GM12878 (cell line): ENCODE measurements around the gene CLCNKA. TPM values are rescaled to one million over a fixed set of nuclear protein-coding genes. Genes with fewer than 3 reads are reported as not detected.

Experiments used
- ATAC-seq: fragments of 200-7000 bp; cut with Tn5 transposase; 3 replicates; pipeline ENCODE4 v1.9.1; 2020; ENCODE audit warnings: mild to moderate bottlenecking, moderate library complexity
- BruUV-seq: library from RNA; stranded (reverse); fragments of 400-500 nt; replicated peaks from 2 replicates; lab custom pipeline; 2021; lab: Mats Ljungman, UMichigan
- CTCF ChIA-PET: fragments of 300-600 bp; sonication (Branson Sonifier 250); formaldehyde crosslinking; extraction: SDS; loops from one replicate; lab custom pipeline; 2021; ENCODE audit warnings: inconsistent platforms; lab: Yijun Ruan, JAX
- POLR2A ChIA-PET: fragments of 350-600 bp; formaldehyde crosslinking; extraction: SDS; loops from one replicate; lab custom pipeline; 2021; ENCODE audit warnings: inconsistent platforms; lab: Charles Lee
- RAD21 ChIA-PET: fragments of 300-600 bp; sonication (Branson Sonifier 250); formaldehyde crosslinking; loops from one replicate; lab custom pipeline; 2023; ENCODE audit warnings: antibody characterized with exemption; ENCODE audit not compliant: unreplicated experiment; lab: Charles Lee
- SMC1A ChIA-PET: fragments of 300-600 bp; sonication (Branson Sonifier 250); formaldehyde crosslinking; loops from one replicate; lab custom pipeline; 2023; ENCODE audit not compliant: unreplicated experiment, uncharacterized antibody; lab: Charles Lee
- DNase-seq: peaks from one replicate; pipeline ENCODE4 v3.0.0-alpha.2; 2011; ENCODE audit warnings: low read depth, low spot score
- FAIRE-seq: peaks from 3 replicates; lab custom pipeline; 2011; peaks lifted over from hg19 to GRCh38; lab: Jason Lieb, UNC
- H2AFZ ChIP-seq: 2 replicates; pipeline ENCODE4 v1.6.0; 2011; ENCODE audit warnings: low read depth, low read length, control low read depth; ENCODE audit not compliant: control insufficient read depth
- H3K27ac ChIP-seq: 2 replicates; pipeline ENCODE4 v1.5.1; 2011; ENCODE audit warnings: control low read depth; ENCODE audit not compliant: control insufficient read depth, insufficient read depth
- H3K27me3 ChIP-seq, 2 experiments: replicated peaks in 1 of 2; 2 replicates each; pipeline versions ENCODE4 v1.6.0 to v1.6.1; 2011; ENCODE audit warnings: low read length in 1 of 2; ENCODE audit not compliant: control insufficient read depth in 2 of 2, insufficient read depth in 2 of 2
- H3K36me3 ChIP-seq, 2 experiments: 2 replicates each; pipeline ENCODE4 v1.5.1; 2011; ENCODE audit warnings: low read length in 1 of 2; ENCODE audit not compliant: control insufficient read depth in 2 of 2, insufficient read depth in 2 of 2
- H3K4me1 ChIP-seq: 2 replicates; pipeline ENCODE4 v1.6.1; 2011; ENCODE audit warnings: mild to moderate bottlenecking, low read length, moderate library complexity, mixed read lengths; ENCODE audit not compliant: control insufficient read depth, insufficient read depth
- H3K4me2 ChIP-seq: 2 replicates; pipeline ENCODE4 v1.6.0; 2011; ENCODE audit warnings: control low read depth; ENCODE audit not compliant: control insufficient read depth, insufficient read depth
- H3K4me3 ChIP-seq: fragments of 200-600 bp; sonication (generic); 2 replicates; pipeline ENCODE4 v1.5.1; 2016
- H3K79me2 ChIP-seq: 2 replicates; pipeline ENCODE4 v1.6.0; 2011; ENCODE audit warnings: low read length; ENCODE audit not compliant: control insufficient read depth, insufficient read depth
- H3K9ac ChIP-seq: 2 replicates; pipeline ENCODE4 v1.8.0; 2011; ENCODE audit warnings: low read length, control low read depth, mixed read lengths; ENCODE audit not compliant: control insufficient read depth, insufficient read depth
- H3K9me3 ChIP-seq: replicated peaks from 3 replicates; pipeline ENCODE4 v1.5.1; 2011; ENCODE audit warnings: mild to moderate bottlenecking, low read length; ENCODE audit not compliant: control insufficient read depth, insufficient read depth
- H4K20me1 ChIP-seq: 2 replicates; pipeline ENCODE4 v1.6.0; 2011; ENCODE audit not compliant: control insufficient read depth, insufficient read depth
- HDAC2 ChIP-seq: fragments of 200-600 bp; sonication (generic); IDR thresholded peaks from 2 replicates; pipeline ENCODE4 v1.6.1; 2017
- KDM1A ChIP-seq: fragments of 200-600 bp; sonication (generic); IDR thresholded peaks from 2 replicates; pipeline ENCODE4 v1.6.1; 2016; ENCODE audit warnings: borderline replicate concordance
- MEF2B ChIP-seq: fragments of 450-650 bp; IDR thresholded peaks from 2 replicates; pipeline ENCODE4 v1.6.1; 2018; ENCODE audit warnings: mild to moderate bottlenecking, moderate library complexity; ENCODE audit not compliant: partially characterized antibody, poor library complexity, severe bottlenecking
- MYB ChIP-seq: fragments of 150-350 bp; IDR thresholded peaks from 2 replicates; pipeline ENCODE4 v1.6.1; 2014; ENCODE audit warnings: mild to moderate bottlenecking, low read depth, low read length, borderline replicate concordance
- PBX3 ChIP-seq: IDR thresholded peaks from 2 replicates; pipeline ENCODE4 v1.6.1; 2011; ENCODE audit warnings: mild to moderate bottlenecking, low read depth, low read length, moderate library complexity; ENCODE audit not compliant: insufficient replicate concordance
- PML ChIP-seq: IDR thresholded peaks from 2 replicates; pipeline ENCODE4 v1.6.1; 2012; ENCODE audit warnings: low read length, inconsistent platforms
- POLR2A ChIP-seq: IDR thresholded peaks from 2 replicates; pipeline ENCODE4 v1.6.1; 2011; ENCODE audit warnings: low read depth, mild to moderate bottlenecking, low read length
- SIN3A ChIP-seq: IDR thresholded peaks from 2 replicates; pipeline ENCODE4 v1.6.1; 2012; ENCODE audit warnings: low read depth, low read length, improper control_type of control experiment
- WGBS: methylation state at CpG from one replicate; pipeline ENCODE4 v1.1.6; 2016; ENCODE audit warnings: low lambda C conversion rate; ENCODE audit not compliant: insufficient replicate concordance, insufficient coverage; ENCODE audit errors: missing lambda C conversion rate; 5-methylcytosine and 5-hydroxymethylcytosine counted together
- in situ Hi-C: fragments of 300-500 bp; cut with MboI; formaldehyde crosslinking; loops from 9 replicates; pipeline ENCODE4 v1.14.3; 2018; ENCODE audit warnings: mixed read lengths
- intact Hi-C: fragments of 100-400 bp; cut with micrococcal nuclease; formaldehyde crosslinking; loops from one replicate; pipeline ENCODE4 v1.14.2; 2022; ENCODE audit not compliant: unreplicated experiment
- polyA plus RNA-seq, 11 experiments: library from polyadenylated mRNA; depleted of rRNA in 4 of 11; unstranded in 6 of 11; stranded (reverse) in 5 of 11; fragments of >200 nt; fragmentation: Nextera tagmentation in 4 of 11; fragmentation: Illumina TruSeq in 1 of 11; extraction: Ambion mirVana in 4 of 11; extraction: Trizol in 1 of 11; gene quantifications; 1 replicate in 1 of 11; 2 replicates in 10 of 11; pipeline versions ENCODE4 v1.2.1 to v1.2.3, GENCODE V29; 2011 to 2016; ENCODE audit warnings: inconsistent platforms in 2 of 11, missing spikeins in 2 of 11, low read depth in 1 of 11
- total RNA-seq, 4 experiments: library from RNA; depleted of rRNA in 3 of 4; stranded (reverse); fragments of >200 nt in 3 of 4; fragmentation: Illumina TruSeq in 1 of 4; extraction: Trizol in 1 of 4; gene quantifications; 2 replicates each; pipeline versions ENCODE4 v1.2.1 to v1.2.3, GENCODE V29; 2013 to 2021

Gene CLCNKA
- total and polyA plus RNA-seq, 10 of the 15 experiments (the other 5 are each of a cell fraction or from before 2014, with no cell fraction given) = 0.02 to 0.15 (median 0.08) TPM; not detected in 6

- TF ChIP-seq PML = no peak
- no peak for TF ChIP-seq KDM1A
- TF ChIP-seq POLR2A = no peak
- no peak for TF ChIP-seq MYB
- TF ChIP-seq MEF2B = no peak
- TF ChIP-seq SIN3A = no peak
- TF ChIP-seq PBX3 = no peak
- TF ChIP-seq HDAC2 = no peak
- ChIA-PET CTCF (interaction anchor here (0.9 to 7.5 kb wide), 26 partner anchors 9 to 216 kb away, joined by 3 to 81 read pairs (median 4); partner anchors contain the start of genes CLCNKA and HSPB7), RAD21 (interaction anchor here (0.6 to 4.2 kb wide), 8 partner anchors 10 to 218 kb away, joined by 3 to 26 read pairs (median 4); no protein-coding TSS in a partner anchor), SMC1A (interaction anchor here (0.7 to 6.5 kb wide), 9 partner anchors 12 to 313 kb away, joined by 3 to 57 read pairs (median 5); no protein-coding TSS in a partner anchor), POLR2A (no interaction called here)
- no peak for FAIRE-seq
- no peaks in the 10 kb centered on the region; a peak in 1 of 4 replicates for H3K27me3 ChIP-seq
- H3K27ac ChIP-seq = no peak overlapping the region
- H3K9me3 ChIP-seq = no peaks in the 10 kb centered on the region
- ATAC-seq = no peak
- no peak for DNase-seq
- no peaks in the 10 kb centered on the region for H3K36me3 ChIP-seq
- WGBS = 69% methylated on average over 11 of the region's 11 CpGs
- no TSS peak for BruUV-seq
- no peak overlapping the region for H3K9ac ChIP-seq
- H3K4me1 ChIP-seq = peaks cover 40% of the 10 kb centered on the region
- H2AFZ ChIP-seq = no peak overlapping the region
- no peak overlapping the region for H3K4me3 ChIP-seq
- in situ Hi-C loops (no loop called here), intact Hi-C loops (loop anchor here (1.0 to 5.0 kb wide), 4 partner anchors 24 to 207 kb away; no protein-coding TSS in a partner anchor)
- no peaks in the 10 kb centered on the region for H4K20me1 ChIP-seq
- no peak overlapping the region for H3K4me2 ChIP-seq
- H3K79me2 ChIP-seq = no peaks in the 10 kb centered on the region
These were observed 12.2 kb upstream of the CLCNKA start for GRCh38 chr1:16009678-16010077.
